Astrocyte of the cerebellum (primary cell): Measurements from ENCODE around the gene PEPD.
A peak's percentile ranks its signal among the peaks of the same experiment; 100 is the strongest.

ENCODE experiments used
- DNase-seq: peaks from one replicate; pipeline ENCODE4 v3.0.0-alpha.2; 2011; ENCODE audit warnings: low read depth
- H3K4me3 ChIP-seq: 2 replicates; pipeline ENCODE4 v1.5.1; 2011; ENCODE audit warnings: mild to moderate bottlenecking, low read depth, low read length, moderate library complexity
- in situ Hi-C: cut with HindIII; loops from 2 replicates; pipeline ENCODE4 v1.10.0; 2017; ENCODE audit warnings: low sequenced_read_pairs
- TF ChIP-seq, protein P1 (sequence below): IDR thresholded peaks from 2 replicates; pipeline ENCODE4 v1.5.1; 2012; ENCODE audit warnings: low read length, low read depth, moderate library complexity, mild to moderate bottlenecking; ENCODE audit errors: missing control alignments

PEPD gene

DNA sequence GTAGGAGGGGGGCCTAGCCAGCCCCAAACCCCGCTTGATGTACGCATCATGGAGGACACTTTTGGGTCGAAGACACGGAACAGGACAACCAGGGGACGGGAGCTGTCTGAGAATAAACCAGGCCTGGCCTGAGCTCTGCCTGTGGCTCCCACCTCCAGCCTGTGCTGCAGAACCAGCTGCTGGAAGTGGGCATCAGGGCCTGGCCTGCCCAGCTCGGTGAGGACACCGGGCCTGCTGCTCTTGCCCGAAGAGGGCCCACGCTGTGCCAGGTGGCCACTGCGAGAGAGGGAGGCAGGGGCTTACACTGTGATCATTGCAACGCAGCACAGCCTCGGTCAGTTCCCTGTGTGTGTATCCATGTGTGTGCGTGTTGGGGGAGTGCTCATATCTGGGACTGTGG lies 113.5 kb downstream of the PEPD start:
- DNase-seq: no peak
- TF ChIP-seq, protein P1, sequence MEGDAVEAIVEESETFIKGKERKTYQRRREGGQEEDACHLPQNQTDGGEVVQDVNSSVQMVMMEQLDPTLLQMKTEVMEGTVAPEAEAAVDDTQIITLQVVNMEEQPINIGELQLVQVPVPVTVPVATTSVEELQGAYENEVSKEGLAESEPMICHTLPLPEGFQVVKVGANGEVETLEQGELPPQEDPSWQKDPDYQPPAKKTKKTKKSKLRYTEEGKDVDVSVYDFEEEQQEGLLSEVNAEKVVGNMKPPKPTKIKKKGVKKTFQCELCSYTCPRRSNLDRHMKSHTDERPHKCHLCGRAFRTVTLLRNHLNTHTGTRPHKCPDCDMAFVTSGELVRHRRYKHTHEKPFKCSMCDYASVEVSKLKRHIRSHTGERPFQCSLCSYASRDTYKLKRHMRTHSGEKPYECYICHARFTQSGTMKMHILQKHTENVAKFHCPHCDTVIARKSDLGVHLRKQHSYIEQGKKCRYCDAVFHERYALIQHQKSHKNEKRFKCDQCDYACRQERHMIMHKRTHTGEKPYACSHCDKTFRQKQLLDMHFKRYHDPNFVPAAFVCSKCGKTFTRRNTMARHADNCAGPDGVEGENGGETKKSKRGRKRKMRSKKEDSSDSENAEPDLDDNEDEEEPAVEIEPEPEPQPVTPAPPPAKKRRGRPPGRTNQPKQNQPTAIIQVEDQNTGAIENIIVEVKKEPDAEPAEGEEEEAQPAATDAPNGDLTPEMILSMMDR: no peak
- no peak overlapping the region for H3K4me3 ChIP-seq
- in situ Hi-C loops: no loop called here

DNA sequence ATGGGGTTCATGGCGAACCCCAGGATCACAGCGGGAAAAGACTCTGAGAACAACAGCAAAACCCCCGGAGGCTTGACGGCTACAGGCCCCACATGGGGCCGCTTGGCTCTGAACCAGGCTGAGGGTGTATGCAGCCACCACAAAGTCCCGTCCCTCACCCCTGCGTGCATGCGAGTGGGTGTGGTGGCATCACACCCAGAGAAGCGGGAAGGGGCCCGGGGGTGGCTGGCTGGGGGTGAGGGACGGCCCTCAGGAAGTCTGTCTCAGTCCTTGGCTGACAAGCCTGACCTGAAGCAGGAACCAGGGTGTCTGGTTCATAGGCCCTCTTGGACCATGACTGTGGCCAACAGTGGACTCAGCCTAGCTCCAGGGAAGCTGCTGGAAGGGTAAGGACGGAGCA lies 113.9 kb downstream of the PEPD start:
- DNase-seq: no peak
- in situ Hi-C loops: no loop called here
- TF ChIP-seq, protein P1: no peak
- H3K4me3 ChIP-seq: no peak overlapping the region

DNA sequence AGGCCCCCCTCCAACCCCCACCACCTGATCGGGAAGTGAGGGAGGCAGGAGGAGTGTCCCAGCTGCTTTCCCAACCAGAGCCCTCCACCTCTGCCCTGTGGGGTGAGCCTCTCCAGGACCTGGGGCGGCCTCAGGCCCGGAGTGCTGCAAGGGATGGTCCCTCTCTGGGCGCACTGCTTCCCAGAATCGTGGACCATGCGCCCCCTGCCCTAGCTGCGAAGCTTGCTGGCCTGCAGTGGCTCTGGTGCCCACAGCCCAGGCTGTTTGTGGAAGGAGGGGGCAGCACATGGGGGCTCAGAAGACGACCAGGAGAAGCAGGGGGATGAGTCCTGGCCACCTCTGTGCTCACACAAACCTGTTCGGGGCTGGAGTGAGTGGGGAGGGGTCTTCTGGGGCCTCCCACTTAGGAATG lies 114.4 kb downstream of the PEPD start:
- TF ChIP-seq, protein P1: no peak
- in situ Hi-C loops: no loop called here
- no peak for DNase-seq

DNA sequence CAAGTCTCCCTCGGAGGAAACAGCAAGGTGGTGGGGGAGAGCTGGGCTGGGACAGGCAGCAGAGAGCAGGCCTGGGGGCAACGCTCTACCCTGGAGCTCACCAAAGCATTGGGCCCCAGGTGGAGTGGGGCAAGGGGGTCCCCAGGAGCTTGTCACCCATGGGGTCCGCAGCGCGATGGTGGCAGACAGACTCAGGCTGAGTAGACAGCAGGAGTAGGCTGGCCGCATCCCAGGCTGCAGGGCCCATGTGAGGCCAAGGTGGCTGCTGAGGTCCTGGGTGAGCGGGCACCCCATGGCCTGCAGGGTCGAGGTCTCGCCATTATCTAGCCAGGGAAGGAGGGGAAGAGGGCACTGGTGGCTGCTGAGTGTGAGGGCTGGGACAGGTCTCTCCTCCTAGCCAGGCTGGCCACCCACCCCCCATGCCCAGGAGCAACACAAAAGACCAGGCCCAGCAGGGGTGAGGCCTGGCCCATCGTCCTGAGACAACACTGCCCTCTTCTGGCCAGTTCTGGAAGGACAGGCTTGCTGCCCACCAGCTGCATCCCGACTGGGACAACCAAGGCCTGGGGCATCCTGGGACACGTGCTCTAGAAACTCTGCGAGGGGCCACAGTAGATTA lies 115.0 kb downstream of the PEPD start:
- DNase-seq: peak; percentile 18
- H3K4me3 ChIP-seq: no peak overlapping the region
- TF ChIP-seq, protein P1: peak; percentile 85
- in situ Hi-C loops: no loop called here

More for the DNA sequence above, 114.4 kb downstream of the PEPD start:
- H3K4me3 ChIP-seq: no peak overlapping the region

DNA sequence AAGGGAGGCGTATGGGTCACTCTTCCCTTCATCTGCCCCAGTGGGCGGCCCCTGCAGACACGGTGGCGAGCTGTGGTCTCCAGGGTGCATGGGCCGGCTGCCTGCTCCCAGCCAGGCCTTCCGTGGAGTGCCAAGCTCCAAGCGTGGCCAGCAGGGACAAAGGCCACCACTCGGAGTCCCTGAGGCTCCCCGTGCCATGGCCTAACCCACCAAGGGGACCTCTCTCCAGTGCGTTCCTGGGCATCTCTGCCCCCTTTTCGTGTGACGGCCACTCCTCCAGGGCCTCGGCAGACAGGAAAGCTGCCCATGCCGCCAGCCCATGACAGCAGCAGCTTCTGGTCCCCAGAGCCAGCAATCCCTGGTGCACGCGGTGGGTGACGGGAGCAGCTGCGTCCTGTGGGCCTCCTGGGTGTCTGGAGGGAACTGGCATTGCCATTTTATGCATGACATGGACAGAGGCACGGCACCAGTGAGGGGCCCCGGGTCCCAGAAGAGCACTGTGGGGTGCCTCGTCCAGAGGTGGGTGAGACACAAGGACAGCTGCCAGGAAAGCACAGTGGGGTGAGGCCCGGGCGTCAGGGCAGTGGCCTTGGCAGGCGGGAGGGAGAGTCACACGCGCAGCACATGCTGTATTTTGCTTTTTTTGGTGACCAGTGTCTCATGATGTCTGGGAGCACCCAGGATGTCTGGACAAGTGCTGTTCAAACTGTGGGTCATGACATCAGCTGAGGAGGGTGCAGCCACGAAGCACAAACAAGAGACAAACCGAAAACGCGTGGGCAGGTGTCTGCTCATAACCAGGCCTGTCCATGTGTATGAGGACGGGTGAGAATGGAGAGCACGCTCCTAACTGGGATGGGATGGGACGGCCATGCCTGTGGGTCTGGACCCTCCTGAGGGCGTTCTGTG lies 115.8 kb downstream of the PEPD start:
- TF ChIP-seq, protein P1: no peak
- no peak overlapping the region for H3K4me3 ChIP-seq
- in situ Hi-C loops: no loop called here
- no peak for DNase-seq

DNA sequence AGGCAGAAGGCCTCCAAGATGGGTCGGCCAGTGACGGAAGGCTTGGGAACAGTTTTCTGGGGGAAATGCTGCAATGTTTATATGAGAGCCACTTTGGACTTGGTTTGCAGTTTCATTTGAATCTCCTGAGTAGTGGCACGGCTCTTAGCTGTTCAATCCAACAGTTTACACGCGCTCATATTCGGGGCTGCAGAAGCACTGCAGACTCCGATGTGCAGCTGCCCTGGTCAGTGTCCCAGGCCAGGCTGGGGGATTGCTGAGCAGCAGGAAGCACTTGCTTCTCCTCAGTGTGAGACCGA lies 116.4 kb downstream of the PEPD start:
- DNase-seq: no peak
- TF ChIP-seq, protein P1: no peak
- in situ Hi-C loops: no loop called here
- H3K4me3 ChIP-seq: no peak overlapping the region
